ENCODE data around the gene B3GAT1. TPM values are rescaled to one million over a fixed set of nuclear protein-coding genes. Genes with fewer than 3 reads are reported as not detected.

The B3GAT1 gene
- total and polyA plus RNA-seq, 4 donors: 0.03 to 0.49 (median 0.27) TPM

DNA sequence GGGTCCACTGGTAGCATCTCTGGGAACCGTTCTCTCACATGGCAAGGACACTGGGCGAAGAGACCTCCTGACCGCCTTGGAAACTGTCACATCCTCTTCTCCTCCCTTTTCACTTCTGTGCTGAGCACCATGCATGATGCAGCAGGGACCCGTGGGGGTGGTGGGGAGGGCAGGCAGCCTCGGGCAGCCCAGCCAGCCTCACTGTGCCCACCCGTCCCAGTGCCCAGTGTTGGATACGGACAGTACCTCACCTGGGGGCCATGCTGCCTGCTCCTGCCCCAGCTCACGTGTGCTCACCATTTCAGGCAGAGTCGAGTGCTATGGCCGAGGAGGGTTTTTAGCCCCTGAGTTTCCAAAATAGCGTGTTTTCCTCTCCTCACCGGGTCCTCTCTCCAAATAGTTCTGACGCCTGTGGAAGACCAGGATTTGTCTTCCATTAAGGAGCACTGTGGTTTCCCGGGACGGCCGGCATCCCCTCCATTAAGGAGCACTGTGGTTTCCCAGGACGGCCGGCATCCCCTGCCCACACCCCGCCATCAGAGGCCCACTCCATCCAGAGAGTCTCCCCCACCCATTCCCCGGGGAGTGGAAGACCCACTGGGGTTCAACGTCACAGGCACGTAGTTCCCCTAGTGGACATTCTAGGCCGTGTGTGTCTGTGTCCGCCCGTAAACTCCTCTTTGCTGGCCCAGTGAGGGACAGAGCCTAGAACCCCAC is 22.4 kb downstream of the B3GAT1 start:
- TF ChIP-seq, protein P1, sequence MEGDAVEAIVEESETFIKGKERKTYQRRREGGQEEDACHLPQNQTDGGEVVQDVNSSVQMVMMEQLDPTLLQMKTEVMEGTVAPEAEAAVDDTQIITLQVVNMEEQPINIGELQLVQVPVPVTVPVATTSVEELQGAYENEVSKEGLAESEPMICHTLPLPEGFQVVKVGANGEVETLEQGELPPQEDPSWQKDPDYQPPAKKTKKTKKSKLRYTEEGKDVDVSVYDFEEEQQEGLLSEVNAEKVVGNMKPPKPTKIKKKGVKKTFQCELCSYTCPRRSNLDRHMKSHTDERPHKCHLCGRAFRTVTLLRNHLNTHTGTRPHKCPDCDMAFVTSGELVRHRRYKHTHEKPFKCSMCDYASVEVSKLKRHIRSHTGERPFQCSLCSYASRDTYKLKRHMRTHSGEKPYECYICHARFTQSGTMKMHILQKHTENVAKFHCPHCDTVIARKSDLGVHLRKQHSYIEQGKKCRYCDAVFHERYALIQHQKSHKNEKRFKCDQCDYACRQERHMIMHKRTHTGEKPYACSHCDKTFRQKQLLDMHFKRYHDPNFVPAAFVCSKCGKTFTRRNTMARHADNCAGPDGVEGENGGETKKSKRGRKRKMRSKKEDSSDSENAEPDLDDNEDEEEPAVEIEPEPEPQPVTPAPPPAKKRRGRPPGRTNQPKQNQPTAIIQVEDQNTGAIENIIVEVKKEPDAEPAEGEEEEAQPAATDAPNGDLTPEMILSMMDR (IDR thresholded peaks at IDR 0.05; ENCODE audit: control extremely low read depth, extremely low read depth): no peak
- Histone ChIP-seq H3K36me3 (ENCODE audit: control insufficient read depth in 4 of 4, insufficient read depth in 4 of 4, low read length in 4 of 4) (no peaks in the 10 kb centered on the region), H3K27me3 (ENCODE audit: control insufficient read depth in 3 of 3, insufficient read depth in 3 of 3, low read length in 2 of 3) (peaks cover 0 to 7% (median 0%) of the 10 kb centered on the region in 3 donors), H3K9me3 (ENCODE audit: control insufficient read depth in 4 of 4, insufficient read depth in 3 of 4, low read length in 3 of 4) (peaks cover 0 to 2% (median 0%) of the 10 kb centered on the region in 4 donors), H3K9ac (ENCODE audit: insufficient read depth in 1 of 2, low read length in 2 of 2) (no peak overlapping the region), H3K27ac (ENCODE audit: low read depth in 1 of 2, low read length in 1 of 2) (no peak overlapping the region), H3K4me1 (ENCODE audit: control insufficient read depth in 5 of 5, insufficient read depth in 5 of 5, low read length in 5 of 5) (peaks cover 0 to 14% (median 5%) of the 10 kb centered on the region in 5 donors), H3K4me3 (no peak overlapping the region)
- WGBS, 2 donors: 88 to 97% methylated on average over 24 to 25 of the region's 25 CpGs
- ATAC-seq (ENCODE audit: insufficient read depth, low FRiP score) (no peak), DNase-seq (no peak)

DNA sequence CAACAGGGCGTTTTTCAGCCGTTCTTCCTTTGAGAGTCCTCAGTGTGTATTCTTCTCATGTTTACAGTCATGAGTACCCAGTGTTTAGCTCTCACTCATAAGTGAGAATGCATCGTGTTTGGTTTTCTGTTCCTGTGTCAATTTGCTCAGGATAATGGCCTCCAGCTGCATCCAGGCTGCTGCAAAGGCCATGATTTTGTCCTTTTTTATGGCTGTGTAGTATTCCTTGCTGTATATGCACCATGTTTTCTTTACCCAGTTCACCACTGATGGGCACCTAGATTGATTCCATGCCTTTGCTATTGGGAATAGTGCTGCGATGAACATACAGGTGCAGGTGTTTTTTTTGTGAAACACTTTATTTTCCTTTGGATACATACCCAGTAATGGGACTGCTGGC is 23.5 kb downstream of the B3GAT1 start:
- Histone ChIP-seq H3K27me3 (ENCODE audit: control insufficient read depth in 3 of 3, insufficient read depth in 3 of 3, low read length in 2 of 3) (peaks cover 0 to 7% (median 0%) of the 10 kb centered on the region in 3 donors), H3K9ac (ENCODE audit: insufficient read depth in 1 of 2, low read length in 2 of 2) (no peak overlapping the region), H3K27ac (ENCODE audit: low read depth in 1 of 2, low read length in 1 of 2) (no peak overlapping the region), H3K4me3 (no peak overlapping the region), H3K9me3 (ENCODE audit: control insufficient read depth in 4 of 4, insufficient read depth in 3 of 4, low read length in 3 of 4) (peaks cover 0 to 6% (median 0%) of the 10 kb centered on the region in 4 donors), H3K36me3 (ENCODE audit: control insufficient read depth in 4 of 4, insufficient read depth in 4 of 4, low read length in 4 of 4) (no peaks in the 10 kb centered on the region), H3K4me1 (ENCODE audit: control insufficient read depth in 5 of 5, insufficient read depth in 5 of 5, low read length in 5 of 5) (peaks cover 0 to 14% (median 5%) of the 10 kb centered on the region in 5 donors)
- TF ChIP-seq, protein P1 (IDR thresholded peaks at IDR 0.05; ENCODE audit: control extremely low read depth, extremely low read depth): no peak
- ATAC-seq (ENCODE audit: insufficient read depth, low FRiP score) (no peak), DNase-seq (no peak)
- 84 to 85% methylated on average over 4 of the region's 4 CpGs for WGBS, 2 donors

DNA sequence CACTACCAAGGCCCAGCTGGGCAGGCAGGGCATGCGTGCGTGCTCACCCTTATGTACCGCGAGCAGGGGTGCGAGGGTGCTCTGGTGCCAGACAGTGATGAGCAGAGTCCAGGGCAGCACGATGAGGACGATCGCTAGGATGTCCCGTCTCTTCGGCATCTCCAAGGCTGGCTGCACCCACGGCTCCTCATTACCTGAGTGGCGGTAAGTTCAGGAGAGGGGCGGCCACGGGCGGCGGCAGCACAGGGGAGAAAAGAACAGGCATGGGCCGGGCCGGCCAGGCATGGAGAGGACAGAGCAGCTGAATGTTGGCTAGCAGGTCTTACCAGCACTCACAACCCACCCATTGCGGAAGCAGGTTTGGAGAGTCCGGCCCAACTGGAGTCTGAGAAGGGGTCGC is 24.5 kb downstream of the B3GAT1 start:
- Histone ChIP-seq H3K27me3 (ENCODE audit: control insufficient read depth in 3 of 3, insufficient read depth in 3 of 3, low read length in 2 of 3) (peaks cover 0 to 3% (median 0%) of the 10 kb centered on the region in 3 donors), H3K9ac (ENCODE audit: insufficient read depth in 1 of 2, low read length in 2 of 2) (no peak overlapping the region), H3K27ac (ENCODE audit: low read depth in 1 of 2, low read length in 1 of 2) (no peak overlapping the region), H3K4me1 (ENCODE audit: control insufficient read depth in 5 of 5, insufficient read depth in 5 of 5, low read length in 5 of 5) (peaks cover 0 to 14% (median 5%) of the 10 kb centered on the region in 5 donors), H3K4me3 (no peak overlapping the region), H3K36me3 (ENCODE audit: control insufficient read depth in 4 of 4, insufficient read depth in 4 of 4, low read length in 4 of 4) (no peaks in the 10 kb centered on the region), H3K9me3 (ENCODE audit: control insufficient read depth in 4 of 4, insufficient read depth in 3 of 4, low read length in 3 of 4) (peaks cover 0 to 7% (median 0%) of the 10 kb centered on the region in 4 donors)
- ATAC-seq (ENCODE audit: insufficient read depth, low FRiP score) (no peak), DNase-seq (no peak)
- TF ChIP-seq, protein P1 (IDR thresholded peaks at IDR 0.05; ENCODE audit: control extremely low read depth, extremely low read depth): no peak
- WGBS, 2 donors: 91 to 93% methylated on average over 17 to 21 of the region's 21 CpGs
